IMR-90 (cell line): ENCODE measurements around the gene EVL. TPM values are rescaled to one million over a fixed set of nuclear protein-coding genes. Genes with fewer than 3 reads are reported as not detected.

Experiments
- ATAC-seq: fragments of 200-7000 bp; cut with Tn5 transposase; 2 replicates; pipeline ENCODE4 v1.9.1; 2020; ENCODE audit warnings: low read depth, mild to moderate bottlenecking, moderate library complexity
- BruUV-seq: library from RNA; stranded (reverse); fragments of 400-500 nt; replicated peaks from 2 replicates; lab custom pipeline; 2021; lab: Mats Ljungman, UMichigan
- CTCF ChIA-PET: fragments of 300-600 bp; formaldehyde crosslinking; extraction: SDS; loops from one replicate; lab custom pipeline; 2021; ENCODE audit warnings: antibody characterized with exemption; lab: Yijun Ruan, JAX
- POLR2A ChIA-PET: fragments of 300-600 bp; sonication (Branson Sonifier 250); formaldehyde crosslinking; loops from one replicate; lab custom pipeline; 2022; ENCODE audit warnings: antibody characterized with exemption; ENCODE audit not compliant: unreplicated experiment; lab: Charles Lee
- DNase-seq: peaks from one replicate; pipeline ENCODE4 v3.0.0; 2013
- H2AFZ ChIP-seq: replicated peaks from 2 replicates; pipeline ENCODE3; 2013; ENCODE audit warnings: low read length, mild to moderate bottlenecking; ENCODE audit not compliant: poor library complexity
- H2AK5ac ChIP-seq: 2 replicates; pipeline ENCODE4 v1.6.1; 2013; ENCODE audit warnings: low read depth, low read length, inconsistent platforms
- H2AK9ac ChIP-seq: replicated peaks from 2 replicates; pipeline ENCODE3; 2013; ENCODE audit warnings: mild to moderate bottlenecking, low read depth, low read length, moderate library complexity; ENCODE audit not compliant: poor library complexity
- H2BK120ac ChIP-seq: 2 replicates; pipeline ENCODE4 v1.6.1; 2013; ENCODE audit warnings: low read depth, low read length, inconsistent platforms
- H2BK15ac ChIP-seq: 3 replicates; pipeline ENCODE4 v1.6.1; 2013; ENCODE audit warnings: low read depth, low read length, inconsistent platforms
- H2BK20ac ChIP-seq: 2 replicates; pipeline ENCODE4 v1.6.1; 2013; ENCODE audit warnings: low read depth, mild to moderate bottlenecking, inconsistent platforms, low read length, moderate library complexity
- H2BK5ac ChIP-seq: 2 replicates; pipeline ENCODE4 v1.6.1; 2013; ENCODE audit warnings: mild to moderate bottlenecking, low read depth, low read length, inconsistent platforms; ENCODE audit not compliant: poor library complexity, severe bottlenecking
- H3K14ac ChIP-seq: replicated peaks from 2 replicates; pipeline ENCODE4 v1.6.1; 2013; ENCODE audit warnings: low read depth, low read length, inconsistent platforms
- H3K18ac ChIP-seq: 2 replicates; pipeline ENCODE4 v1.6.1; 2013; ENCODE audit warnings: low read depth, low read length, control low read depth
- H3K23ac ChIP-seq: 2 replicates; pipeline ENCODE4 v1.6.1; 2013; ENCODE audit warnings: low read depth, low read length, inconsistent platforms
- H3K27ac ChIP-seq: 2 replicates; pipeline ENCODE4 v1.5.1; 2013; ENCODE audit warnings: mild to moderate bottlenecking, control low read depth, low read length; ENCODE audit not compliant: insufficient read depth
- H3K27me3 ChIP-seq: 2 replicates; pipeline ENCODE4 v1.6.1; 2013; ENCODE audit warnings: low read length; ENCODE audit not compliant: control insufficient read depth, insufficient read depth
- H3K36me3 ChIP-seq: 2 replicates; pipeline ENCODE4 v1.6.1; 2013; ENCODE audit warnings: low read length, mixed read lengths; ENCODE audit not compliant: control insufficient read depth, insufficient read depth
- H3K4ac ChIP-seq: 2 replicates; pipeline ENCODE4 v1.6.1; 2013; ENCODE audit warnings: low read depth, low read length, inconsistent platforms
- H3K4me1 ChIP-seq: 2 replicates; pipeline ENCODE4 v1.6.1; 2013; ENCODE audit warnings: low read length, mixed read lengths; ENCODE audit not compliant: control insufficient read depth, insufficient read depth
- H3K4me2 ChIP-seq: 2 replicates; pipeline ENCODE4 v1.6.1; 2013; ENCODE audit warnings: low read depth, mild to moderate bottlenecking, control low read depth, low read length, moderate library complexity
- H3K4me3 ChIP-seq: 2 replicates; pipeline ENCODE4 v1.5.1; 2013; ENCODE audit warnings: low read depth, mild to moderate bottlenecking, control low read depth, low read length, moderate library complexity; ENCODE audit not compliant: insufficient read depth
- H3K56ac ChIP-seq: 2 replicates; pipeline ENCODE4 v1.6.1; 2013; ENCODE audit warnings: low read length, inconsistent platforms; ENCODE audit not compliant: insufficient read depth; ENCODE audit errors: extremely low read depth
- H3K79me1 ChIP-seq, 2 experiments: 2 replicates each; pipeline ENCODE4 v1.6.1; 2013; ENCODE audit warnings: low read length in 2 of 2, inconsistent platforms in 1 of 2, low read depth in 1 of 2
- H3K9ac ChIP-seq: 2 replicates; pipeline ENCODE4 v1.6.1; 2013; ENCODE audit warnings: low read depth, low read length, control low read depth
- H3K9me1 ChIP-seq: 2 replicates; pipeline ENCODE4 v1.6.1; 2013; ENCODE audit warnings: low read length, inconsistent platforms; ENCODE audit not compliant: insufficient read depth
- H3K9me3 ChIP-seq: 2 replicates; pipeline ENCODE4 v1.6.1; 2013; ENCODE audit warnings: low read length; ENCODE audit not compliant: control insufficient read depth, insufficient read depth
- H4K20me1 ChIP-seq: 2 replicates; pipeline ENCODE4 v1.6.1; 2013; ENCODE audit warnings: low read length, inconsistent platforms; ENCODE audit not compliant: insufficient read depth
- H4K5ac ChIP-seq: 2 replicates; pipeline ENCODE4 v1.6.1; 2013; ENCODE audit warnings: mild to moderate bottlenecking, low read depth, low read length, control low read depth
- H4K8ac ChIP-seq, 2 experiments: 2 replicates each; pipeline ENCODE4 v1.6.1; 2013; ENCODE audit warnings: low read depth in 2 of 2, low read length in 2 of 2, control low read depth in 1 of 2, inconsistent platforms in 1 of 2
- H4K91ac ChIP-seq: 2 replicates; pipeline ENCODE4 v1.6.1; 2013; ENCODE audit warnings: low read depth, low read length, inconsistent platforms; ENCODE audit not compliant: insufficient read depth
- FOS ChIP-seq: fragments of 150-350 bp; IDR thresholded peaks from 2 replicates; pipeline ENCODE4 v1.6.1; 2016; ENCODE audit warnings: low read depth, low read length
- MAZ ChIP-seq: IDR thresholded peaks from 2 replicates; pipeline ENCODE4 v1.6.1; 2012; ENCODE audit warnings: low read depth, mild to moderate bottlenecking, low read length, improper control_type of control experiment, moderate library complexity, borderline replicate concordance
- USF2 ChIP-seq: fragments of 150-350 bp; IDR thresholded peaks from 2 replicates; pipeline ENCODE4 v1.6.1; 2017; ENCODE audit warnings: mild to moderate bottlenecking, antibody characterized with exemption, low read length, low read depth
- WGBS, 2 experiments: methylation state at CpG; one replicate each; pipeline versions ENCODE4 v1.1.5 to v1.1.7; 2013; ENCODE audit warnings: missing lambda C conversion rate in 2 of 2; ENCODE audit not compliant: insufficient read length in 1 of 2; ENCODE audit errors: extremely low coverage in 2 of 2; 5-methylcytosine and 5-hydroxymethylcytosine counted together
- dilution Hi-C: fragments of 300-500 bp; cut with HindIII; formaldehyde crosslinking; loops from one replicate; pipeline ENCODE4 v1.14.3; 2018; ENCODE audit warnings: low sequenced_read_pairs; ENCODE audit not compliant: unreplicated experiment
- in situ Hi-C: fragments of 300-500 bp; cut with MboI; formaldehyde crosslinking; loops from 3 replicates; pipeline ENCODE4 v1.14.3; 2019; ENCODE audit warnings: low sequenced_read_pairs, inconsistent platforms, mixed read lengths
- intact Hi-C: fragments of 100-400 bp; cut with micrococcal nuclease; formaldehyde crosslinking; loops from 2 replicates; pipeline ENCODE4 v1.10.0; 2022
- polyA plus RNA-seq, 3 experiments: library from polyadenylated mRNA; depleted of rRNA; stranded (reverse); fragments of >200 nt; gene quantifications; 2 replicates each; pipeline ENCODE4 v1.2.3, GENCODE V29; 2012; ENCODE audit warnings: low replicate concordance in 1 of 3
- total RNA-seq: library from RNA; depleted of rRNA; stranded (reverse); fragments of >200 nt; gene quantifications from 2 replicates; pipeline ENCODE4 v1.2.3, GENCODE V29; 2012

The EVL gene
- total and polyA plus RNA-seq, 2 of the 4 experiments (the other 2 are of a cell fraction): 7.2 to 36.5 TPM

- Histone ChIP-seq H3K27ac (no peak overlapping the region), H4K5ac (no peak overlapping the region), H3K4ac (no peak overlapping the region), H3K27me3 (no peaks in the 10 kb centered on the region), H4K20me1 (no peaks in the 10 kb centered on the region), H2AK5ac (no peak overlapping the region), H2AFZ (no peak overlapping the region), H3K23ac (no peak overlapping the region), H3K4me1 (0 out of 2 replicates have a peak, but pooled peaks cover 2% of the 10 kb centered on the region), H3K36me3 (peaks cover 15% of the 10 kb centered on the region), H2BK15ac (no peak overlapping the region), H3K18ac (no peak overlapping the region), H3K56ac (no peak overlapping the region), H3K4me2 (no peak overlapping the region), H2BK120ac (no peak overlapping the region), H3K9ac (no peak overlapping the region), H4K91ac (no peak overlapping the region), H3K4me3 (no peak overlapping the region), H2BK5ac (no peak overlapping the region), H3K79me1 (no peaks in the 10 kb centered on the region), H3K9me3 (no peaks in the 10 kb centered on the region), H2BK20ac (no peak overlapping the region), H3K9me1 (peaks cover 9% of the 10 kb centered on the region; the same call in 1 of the 2 replicates), H3K14ac (no peak overlapping the region), H4K8ac (no peak overlapping the region), H2AK9ac (no peak overlapping the region)
- POLR2A ChIA-PET: no interaction called here
- DNase-seq (no peak), ATAC-seq (no peak)
- in situ Hi-C loops: no loop called here
- TF ChIP-seq USF2 (no peak), MAZ (no peak), FOS (no peak)
- dilution Hi-C loops: no loop called here
- intact Hi-C loops: no loop called here
- 90% methylated on average over 13 of the region's 18 CpGs; no CpG with 5 or more reads in 1 of the 2 experiments for WGBS, 2 experiments
- CTCF ChIA-PET: no interaction called here
- no TSS peak for BruUV-seq
These were observed 55.5 kb downstream of the EVL start for GRCh38 chr14:100120522-100121269.
